Measurements from ENCODE around the gene URAD.

Gene URAD

DNA sequence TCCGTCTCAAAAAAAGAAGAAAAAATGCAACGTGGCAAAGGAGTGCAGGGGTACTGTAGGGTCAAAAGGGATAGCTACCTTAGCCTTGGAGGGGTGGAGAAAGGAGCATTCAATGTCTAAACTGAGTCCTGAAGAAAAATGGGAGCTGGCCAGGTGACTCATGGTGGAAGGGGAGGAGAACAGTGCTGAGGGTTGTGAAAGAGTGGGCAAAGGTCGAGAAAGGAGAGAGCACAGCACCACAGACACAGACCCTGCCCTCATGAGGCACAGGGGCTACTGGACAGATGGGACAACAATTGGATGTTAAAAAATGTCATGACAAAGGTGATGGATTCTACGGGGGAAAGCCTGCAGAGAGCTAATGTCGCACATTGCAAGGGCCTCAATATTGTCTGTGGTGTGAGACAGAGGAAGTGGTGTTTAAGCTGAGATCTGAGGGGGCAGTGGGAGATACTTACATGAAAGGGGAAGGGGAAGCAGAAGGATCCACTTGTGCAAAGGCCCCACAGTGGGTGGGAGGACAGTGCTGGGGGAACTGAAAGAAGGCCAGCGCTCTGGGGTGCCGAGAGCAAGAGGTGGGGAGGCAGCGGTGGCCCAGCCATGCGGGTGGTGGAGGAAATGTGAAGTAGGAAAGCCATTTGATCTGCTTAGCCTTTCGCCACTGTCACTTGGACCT is 42.9 kb upstream of the URAD start:
- Histone ChIP-seq H3K79me2 (ENCODE audit: insufficient read depth, low read length) (no peaks in the 10 kb centered on the region), H3K9me2 (replicated peaks; ENCODE audit: low read depth, low read length) (no peaks in the 10 kb centered on the region), H3K4me1 (ENCODE audit: insufficient read depth, low read length, poor library complexity, severe bottlenecking) (peaks cover 2% of the 10 kb centered on the region), H3K9ac (ENCODE audit: low read depth, low read length, poor library complexity, severe bottlenecking) (no peak overlapping the region), H3K4me2 (ENCODE audit: low read depth, low read length, poor library complexity, severe bottlenecking) (no peak overlapping the region), H3K36me3 (ENCODE audit: insufficient read depth, low read length) (no peaks in the 10 kb centered on the region), H3K9me3 (ENCODE audit: insufficient read depth, low read depth, low read length) (no peaks in the 10 kb centered on the region), H3K27me3 (ENCODE audit: insufficient read depth, low read length, poor library complexity, severe bottlenecking) (no peaks in the 10 kb centered on the region), H2AFZ (ENCODE audit: low read length) (0 out of 2 replicates have a peak overlapping the region, but pooled peaks have one; percentile 15), H3K4me3 (ENCODE audit: low read length, poor library complexity, severe bottlenecking) (no peak overlapping the region), H3F3A (ENCODE audit: low read depth) (no peaks in the 10 kb centered on the region), H4K20me1 (ENCODE audit: insufficient read depth, low read length, poor library complexity, severe bottlenecking) (no peaks in the 10 kb centered on the region)
- TF ChIP-seq, protein P1, sequence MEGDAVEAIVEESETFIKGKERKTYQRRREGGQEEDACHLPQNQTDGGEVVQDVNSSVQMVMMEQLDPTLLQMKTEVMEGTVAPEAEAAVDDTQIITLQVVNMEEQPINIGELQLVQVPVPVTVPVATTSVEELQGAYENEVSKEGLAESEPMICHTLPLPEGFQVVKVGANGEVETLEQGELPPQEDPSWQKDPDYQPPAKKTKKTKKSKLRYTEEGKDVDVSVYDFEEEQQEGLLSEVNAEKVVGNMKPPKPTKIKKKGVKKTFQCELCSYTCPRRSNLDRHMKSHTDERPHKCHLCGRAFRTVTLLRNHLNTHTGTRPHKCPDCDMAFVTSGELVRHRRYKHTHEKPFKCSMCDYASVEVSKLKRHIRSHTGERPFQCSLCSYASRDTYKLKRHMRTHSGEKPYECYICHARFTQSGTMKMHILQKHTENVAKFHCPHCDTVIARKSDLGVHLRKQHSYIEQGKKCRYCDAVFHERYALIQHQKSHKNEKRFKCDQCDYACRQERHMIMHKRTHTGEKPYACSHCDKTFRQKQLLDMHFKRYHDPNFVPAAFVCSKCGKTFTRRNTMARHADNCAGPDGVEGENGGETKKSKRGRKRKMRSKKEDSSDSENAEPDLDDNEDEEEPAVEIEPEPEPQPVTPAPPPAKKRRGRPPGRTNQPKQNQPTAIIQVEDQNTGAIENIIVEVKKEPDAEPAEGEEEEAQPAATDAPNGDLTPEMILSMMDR (conservative IDR thresholded peaks at IDR 0.05; ENCODE audit: low read length): no peak
- no peak for TF ChIP-seq EZH2phosphoT487 (IDR thresholded peaks at IDR 0.05; ENCODE audit: borderline replicate concordance)

DNA sequence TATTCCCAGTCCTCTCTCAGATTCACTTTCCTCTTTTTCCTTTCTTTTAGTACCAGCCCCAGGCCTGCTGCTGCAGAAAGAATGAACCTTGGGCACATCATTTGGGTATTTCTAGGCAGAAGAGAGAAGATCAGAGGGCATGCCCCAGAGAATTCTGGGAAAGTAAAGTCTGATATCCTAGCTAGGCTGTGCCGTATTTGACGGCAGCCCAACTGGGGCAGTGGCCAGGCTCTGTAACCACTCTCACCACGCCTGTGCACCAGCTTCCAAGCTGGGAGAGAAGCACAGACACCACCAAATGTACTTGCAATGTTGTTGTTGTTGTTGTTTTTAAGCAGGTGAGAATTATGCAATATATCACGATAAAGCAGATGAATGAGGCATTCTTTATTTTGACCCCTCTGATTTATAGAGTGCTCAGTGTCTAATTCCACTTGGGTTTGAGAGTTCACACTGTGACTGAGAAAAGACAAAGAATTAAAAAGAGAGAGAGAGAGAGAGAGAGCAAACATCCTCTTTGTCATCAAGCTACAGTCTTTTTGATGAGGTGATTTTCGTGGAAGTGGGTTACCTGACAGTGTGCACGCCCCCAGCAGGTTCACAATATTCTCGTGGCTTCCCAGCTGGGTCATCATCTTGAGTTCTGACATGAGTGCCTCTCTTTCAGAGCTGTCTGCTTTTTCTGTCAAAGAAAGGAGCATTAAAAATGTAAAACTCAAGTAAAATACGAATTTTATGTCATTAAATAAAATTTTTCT is 39.3 kb upstream of the URAD start:
- H2AFZ ChIP-seq (ENCODE audit: low read length): peak overlapping the region; percentile 1; the same call in 1 of the 2 replicates
- no peaks in the 10 kb centered on the region for H3K27me3 ChIP-seq (ENCODE audit: insufficient read depth, low read length, poor library complexity, severe bottlenecking)
- H3K4me1 ChIP-seq (ENCODE audit: insufficient read depth, low read length, poor library complexity, severe bottlenecking): peaks cover 2% of the 10 kb centered on the region
- no peak overlapping the region for H3K4me3 ChIP-seq (ENCODE audit: low read length, poor library complexity, severe bottlenecking)
- H3K9me3 ChIP-seq (ENCODE audit: insufficient read depth, low read depth, low read length): no peaks in the 10 kb centered on the region
- no peaks in the 10 kb centered on the region for H3F3A ChIP-seq (ENCODE audit: low read depth)
- H3K4me2 ChIP-seq (ENCODE audit: low read depth, low read length, poor library complexity, severe bottlenecking): no peak overlapping the region
- no peaks in the 10 kb centered on the region for H3K36me3 ChIP-seq (ENCODE audit: insufficient read depth, low read length)
- H3K79me2 ChIP-seq (ENCODE audit: insufficient read depth, low read length): no peaks in the 10 kb centered on the region
- H3K9ac ChIP-seq (ENCODE audit: low read depth, low read length, poor library complexity, severe bottlenecking): no peak overlapping the region
- TF ChIP-seq, protein P1 (conservative IDR thresholded peaks at IDR 0.05; ENCODE audit: low read length): no peak
- no peak for TF ChIP-seq EZH2phosphoT487 (IDR thresholded peaks at IDR 0.05; ENCODE audit: borderline replicate concordance)
- H3K9me2 ChIP-seq (replicated peaks; ENCODE audit: low read depth, low read length): no peaks in the 10 kb centered on the region
- no peaks in the 10 kb centered on the region for H4K20me1 ChIP-seq (ENCODE audit: insufficient read depth, low read length, poor library complexity, severe bottlenecking)

DNA sequence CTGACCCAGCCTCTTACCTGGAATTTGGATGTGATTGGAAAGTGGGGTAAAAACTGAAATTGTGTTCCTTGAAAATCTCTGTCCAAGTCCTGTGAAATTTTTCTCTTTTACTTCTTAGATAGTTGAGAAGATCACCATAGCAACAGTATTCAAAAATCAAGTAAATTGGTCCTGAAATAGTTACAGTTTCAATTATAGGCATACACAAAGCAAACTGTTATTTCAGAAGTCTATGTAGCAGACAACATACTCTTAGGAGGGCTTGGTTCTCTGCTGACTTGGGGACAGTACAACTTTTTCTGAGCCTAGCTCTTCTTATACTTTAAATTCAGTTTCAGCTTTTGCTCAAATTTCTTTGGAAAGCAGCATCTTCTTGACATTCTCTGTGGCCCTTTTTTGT is 38.6 kb upstream of the URAD start:
- no peaks in the 10 kb centered on the region for H3K9me2 ChIP-seq (replicated peaks; ENCODE audit: low read depth, low read length)
- TF ChIP-seq EZH2phosphoT487 (IDR thresholded peaks at IDR 0.05; ENCODE audit: borderline replicate concordance): no peak
- TF ChIP-seq, protein P1 (conservative IDR thresholded peaks at IDR 0.05; ENCODE audit: low read length): no peak
- H3K79me2 ChIP-seq (ENCODE audit: insufficient read depth, low read length): no peaks in the 10 kb centered on the region
- H3K36me3 ChIP-seq (ENCODE audit: insufficient read depth, low read length): no peaks in the 10 kb centered on the region
- H3K9me3 ChIP-seq (ENCODE audit: insufficient read depth, low read depth, low read length): no peaks in the 10 kb centered on the region
- peak overlapping the region; percentile 1; the same call in 1 of the 2 replicates for H2AFZ ChIP-seq (ENCODE audit: low read length)
- peaks cover 2% of the 10 kb centered on the region for H3K4me1 ChIP-seq (ENCODE audit: insufficient read depth, low read length, poor library complexity, severe bottlenecking)
- H3K27me3 ChIP-seq (ENCODE audit: insufficient read depth, low read length, poor library complexity, severe bottlenecking): no peaks in the 10 kb centered on the region
- no peak overlapping the region for H3K4me3 ChIP-seq (ENCODE audit: low read length, poor library complexity, severe bottlenecking)
- no peak overlapping the region for H3K9ac ChIP-seq (ENCODE audit: low read depth, low read length, poor library complexity, severe bottlenecking)
- no peaks in the 10 kb centered on the region for H3F3A ChIP-seq (ENCODE audit: low read depth)
- H4K20me1 ChIP-seq (ENCODE audit: insufficient read depth, low read length, poor library complexity, severe bottlenecking): no peaks in the 10 kb centered on the region
- H3K4me2 ChIP-seq (ENCODE audit: low read depth, low read length, poor library complexity, severe bottlenecking): no peak overlapping the region

Data from Loucy (cell line).